Tibial artery (tissue), 4 donors: ENCODE measurements around the gene SIDT1.

ENCODE experiments used
- DNase-seq, 2 donors: peaks; one replicate each; pipeline ENCODE4 v3.0.0-alpha.2; 2019
- H3K27ac ChIP-seq, 2 donors: fragments of 200-600 bp; sonication (generic) in 1 of 2; 1 replicate in 1 of 2; 2 replicates in 1 of 2; pipeline ENCODE4 v1.5.1; 2018 to 2019; ENCODE audit warnings: mild to moderate bottlenecking in 1 of 2
- H3K27me3 ChIP-seq, 2 donors: fragments of 200-600 bp; sonication (generic) in 1 of 2; one replicate each; pipeline versions ENCODE4 v1.5.1 to v1.6.0; 2016 to 2019
- H3K36me3 ChIP-seq, 3 donors: fragments of 200-600 bp; sonication (generic) in 2 of 3; one replicate each; pipeline ENCODE4 v1.5.1; 2016 to 2019; ENCODE audit warnings: mild to moderate bottlenecking in 2 of 3
- H3K4me1 ChIP-seq, 4 donors: fragments of 200-600 bp; sonication (generic) in 2 of 4; 1 replicate in 3 of 4; 2 replicates in 1 of 4; pipeline ENCODE4 v1.5.1; 2016 to 2019
- H3K4me3 ChIP-seq, 2 donors: fragments of 200-600 bp; sonication (generic) in 1 of 2; 1 replicate in 1 of 2; 2 replicates in 1 of 2; pipeline ENCODE4 v1.5.1; 2018 to 2019; ENCODE audit warnings: mild to moderate bottlenecking in 2 of 2
- H3K9me3 ChIP-seq, 3 donors: fragments of 200-600 bp; sonication (generic) in 1 of 3; one replicate each; pipeline ENCODE4 v1.5.1; 2016 to 2019
- CTCF ChIP-seq, 2 experiments: fragments of 200-600 bp in 1 of 2; fragments of 450-650 bp in 1 of 2; IDR thresholded peaks; one replicate each; pipeline ENCODE4 v1.5.1; 2017 to 2019; ENCODE audit warnings: antibody characterized with exemption in 2 of 2, mild to moderate bottlenecking in 1 of 2, moderate library complexity in 1 of 2
- intact Hi-C: fragments of 100-400 bp; cut with DNase I; formaldehyde crosslinking; loops from one replicate; pipeline ENCODE4 v1.15.0; 2023; ENCODE audit warnings: low total_unique reads

SIDT1 gene

GRCh38 chr3:113514265-113514769 lies 18.0 kb upstream of the SIDT1 start:
- intact Hi-C loops = loop anchor here (10.0 kb wide), 1 partner anchor 180 kb away; the partner anchor contains the start of gene USF3
- no peaks in the 10 kb centered on the region for H3K9me3 ChIP-seq
- H3K36me3 ChIP-seq = no peaks in the 10 kb centered on the region
- peaks cover 0 to 16% (median 10%) of the 10 kb centered on the region in 4 donors for H3K4me1 ChIP-seq
- peak overlapping the region; percentile 66 to 88 for H3K27ac ChIP-seq
- H3K27me3 ChIP-seq = no peaks in the 10 kb centered on the region
- H3K4me3 ChIP-seq = peak overlapping the region; percentile 87 to 98
- DNase-seq = no peak
- no peak for TF ChIP-seq CTCF (IDR thresholded peaks at IDR 0.05)

- no peak overlapping the region for H3K4me3 ChIP-seq
- H3K9me3 ChIP-seq = no peaks in the 10 kb centered on the region
- DNase-seq = no peak
- H3K36me3 ChIP-seq = no peaks in the 10 kb centered on the region
- no peaks in the 10 kb centered on the region for H3K27me3 ChIP-seq
- no peak overlapping the region for H3K27ac ChIP-seq
- intact Hi-C loops = loop anchor here (10.0 kb wide), 1 partner anchor 179 kb away; the partner anchor contains the start of gene USF3
- H3K4me1 ChIP-seq = peaks cover 0 to 16% (median 10%) of the 10 kb centered on the region in 4 donors
- TF ChIP-seq CTCF (IDR thresholded peaks at IDR 0.05) = no peak
These were observed 16.2 kb upstream of the SIDT1 start for GRCh38 chr3:113516115-113516505.

GRCh38 chr3:113521981-113522380 lies 10.4 kb upstream of the SIDT1 start:
- TF ChIP-seq CTCF (IDR thresholded peaks at IDR 0.05) = no peak
- Histone ChIP-seq H3K4me1 (no peaks in the 10 kb centered on the region), H3K9me3 (no peaks in the 10 kb centered on the region), H3K27me3 (peaks cover 0 to 3% of the 10 kb centered on the region in 2 donors), H3K27ac (no peak overlapping the region), H3K4me3 (no peak overlapping the region), H3K36me3 (no peaks in the 10 kb centered on the region)
- DNase-seq = no peak
- intact Hi-C loops = no loop called here

GRCh38 chr3:113523241-113523640 lies 9.1 kb upstream of the SIDT1 start:
- H3K4me3 ChIP-seq = no peak overlapping the region
- no peaks in the 10 kb centered on the region for H3K4me1 ChIP-seq
- H3K27me3 ChIP-seq = peaks cover 0 to 3% of the 10 kb centered on the region in 2 donors
- intact Hi-C loops = no loop called here
- DNase-seq = no peak
- H3K27ac ChIP-seq = no peak overlapping the region
- no peaks in the 10 kb centered on the region for H3K36me3 ChIP-seq
- TF ChIP-seq CTCF (IDR thresholded peaks at IDR 0.05) = no peak
- H3K9me3 ChIP-seq = no peaks in the 10 kb centered on the region

- H3K36me3 ChIP-seq = no peaks in the 10 kb centered on the region
- no peaks in the 10 kb centered on the region for H3K9me3 ChIP-seq
- peaks cover 0 to 19% (median 8%) of the 10 kb centered on the region in 4 donors for H3K4me1 ChIP-seq
- peak overlapping the region; percentile 50 to 55 for H3K4me3 ChIP-seq
- DNase-seq = peak in 1 of 2 donors; percentile 29
- TF ChIP-seq CTCF (IDR thresholded peaks at IDR 0.05) = no peak
- intact Hi-C loops = no loop called here
- H3K27me3 ChIP-seq = peaks cover 0 to 34% of the 10 kb centered on the region in 2 donors
- H3K27ac ChIP-seq = peak overlapping the region in 1 of 2 donors; percentile 1
These were observed 561 bp downstream of the SIDT1 start for GRCh38 chr3:113532698-113533533.
